Liver (tissue), 9 donors: ENCODE data around the gene TMEM234. TPM values are rescaled to one million over a fixed set of nuclear protein-coding genes. Genes with fewer than 3 reads are reported as not detected.

Experiments
- DNase-seq: peaks from one replicate; pipeline ENCODE4 v3.0.0-alpha.2; 2017; ENCODE audit warnings: low spot score
- H3K27ac ChIP-seq, 2 donors: one replicate each; pipeline ENCODE4 v1.7.0; 2013; ENCODE audit warnings: inconsistent platforms in 2 of 2, low read length in 2 of 2, control low read depth in 1 of 2, low read depth in 1 of 2, mild to moderate bottlenecking in 1 of 2
- H3K27me3 ChIP-seq, 4 donors: one replicate each; pipeline versions ENCODE4 v1.6.1 to v1.7.0; 2013; ENCODE audit warnings: low read length in 3 of 4, inconsistent platforms in 1 of 4, mild to moderate bottlenecking in 1 of 4, moderate library complexity in 1 of 4; ENCODE audit not compliant: control insufficient read depth in 4 of 4, insufficient read depth in 4 of 4
- H3K36me3 ChIP-seq, 4 donors: one replicate each; pipeline versions ENCODE4 v1.6.1 to v1.7.0; 2013; ENCODE audit warnings: low read length in 3 of 4, mild to moderate bottlenecking in 3 of 4, low read depth in 1 of 4, moderate library complexity in 1 of 4; ENCODE audit not compliant: control insufficient read depth in 4 of 4, insufficient read depth in 3 of 4
- H3K4me1 ChIP-seq, 4 donors: one replicate each; pipeline versions ENCODE4 v1.6.1 to v1.7.0; 2013; ENCODE audit warnings: low read length in 3 of 4, mild to moderate bottlenecking in 3 of 4, moderate library complexity in 1 of 4; ENCODE audit not compliant: control insufficient read depth in 4 of 4, insufficient read depth in 4 of 4
- H3K4me3 ChIP-seq, 3 donors: one replicate each; pipeline versions ENCODE4 v1.6.1 to v1.7.0; 2013; ENCODE audit warnings: low read length in 3 of 3, control low read depth in 1 of 3, low read depth in 1 of 3, mild to moderate bottlenecking in 1 of 3
- H3K9ac ChIP-seq, 2 donors: one replicate each; pipeline ENCODE4 v1.7.0; 2013; ENCODE audit warnings: low read length in 2 of 2, mild to moderate bottlenecking in 2 of 2, moderate library complexity in 2 of 2, control low read depth in 1 of 2, low read depth in 1 of 2
- H3K9me3 ChIP-seq, 4 donors: one replicate each; pipeline versions ENCODE4 v1.6.1 to v1.7.0; 2013; ENCODE audit warnings: low read length in 3 of 4; ENCODE audit not compliant: control insufficient read depth in 4 of 4
- CTCF ChIP-seq: fragments of 150-350 bp; IDR thresholded peaks from 2 replicates; pipeline ENCODE4 v1.5.1; 2017; ENCODE audit warnings: improper control_type of control experiment, low read depth, low read length; ENCODE audit not compliant: missing input control
- FOXA1 ChIP-seq: IDR thresholded peaks from 2 replicates; pipeline ENCODE4 v1.6.1; 2016; ENCODE audit warnings: antibody characterized with exemption
- FOXA2 ChIP-seq: IDR thresholded peaks from 2 replicates; pipeline ENCODE4 v1.6.1; 2016; ENCODE audit warnings: antibody characterized with exemption
- GABPA ChIP-seq, 2 donors: IDR thresholded peaks in 1 of 2; conservative IDR thresholded peaks in 1 of 2; 2 replicates each; pipeline ENCODE4 v1.6.1; 2016; ENCODE audit warnings: antibody characterized with exemption in 2 of 2, mild to moderate bottlenecking in 1 of 2, moderate library complexity in 1 of 2
- HNF4A ChIP-seq, 2 donors: conservative IDR thresholded peaks; 2 replicates each; pipeline ENCODE4 v1.6.1; 2016; ENCODE audit warnings: antibody characterized with exemption in 2 of 2, mild to moderate bottlenecking in 2 of 2
- HNF4G ChIP-seq: IDR thresholded peaks from 2 replicates; pipeline ENCODE4 v1.6.1; 2016; ENCODE audit warnings: antibody characterized with exemption
- MAX ChIP-seq: IDR thresholded peaks from 2 replicates; pipeline ENCODE4 v1.6.1; 2016; ENCODE audit warnings: antibody characterized with exemption
- NR2F2 ChIP-seq: IDR thresholded peaks from 2 replicates; pipeline ENCODE4 v1.6.1; 2016; ENCODE audit warnings: antibody characterized with exemption
- RAD21 ChIP-seq, 2 donors: IDR thresholded peaks; 2 replicates each; pipeline ENCODE4 v1.6.1; 2016; ENCODE audit warnings: antibody characterized with exemption in 2 of 2, mild to moderate bottlenecking in 2 of 2
- REST ChIP-seq: IDR thresholded peaks from 2 replicates; pipeline ENCODE4 v1.6.1; 2016; ENCODE audit warnings: antibody characterized with exemption, mild to moderate bottlenecking
- RXRA ChIP-seq, 2 donors: IDR thresholded peaks; 2 replicates each; pipeline ENCODE4 v1.6.1; 2017 to 2018; ENCODE audit warnings: antibody characterized with exemption in 2 of 2, mild to moderate bottlenecking in 1 of 2
- TAF1 ChIP-seq: conservative IDR thresholded peaks from 2 replicates; pipeline ENCODE4 v1.6.1; 2016; ENCODE audit warnings: antibody characterized with exemption, mild to moderate bottlenecking
- ZBTB33 ChIP-seq: IDR thresholded peaks from 2 replicates; pipeline ENCODE4 v1.6.1; 2016; ENCODE audit warnings: antibody characterized with exemption
- WGBS: extraction: QIAGEN DNeasy Blood & Tissue Kit; methylation state at CpG from one replicate; pipeline ENCODE4 v1.1.7; 2013; 5-methylcytosine and 5-hydroxymethylcytosine counted together
- polyA plus RNA-seq, 2 donors: library from polyadenylated mRNA; stranded (reverse) in 1 of 2; unstranded in 1 of 2; fragments of 200-250 nt in 1 of 2; fragments of >200 nt in 1 of 2; fragmentation: Nextera tagmentation in 1 of 2; extraction: Ambion mirVana in 1 of 2; gene quantifications; one replicate each; pipeline versions ENCODE4 v1.2.1 to v1.2.3, GENCODE V29; 2013 to 2015
- total RNA-seq, 2 donors: library from RNA; depleted of rRNA; stranded (reverse); fragments of >200 nt; gene quantifications; one replicate each; pipeline ENCODE4 v1.2.3, GENCODE V29; 2014
- donor health status: healthy.
- donor health status: healthy.
- donor health status: healthy.
- donor health status: healthy.
- donor health status: healthy.

TMEM234 gene
- total and polyA plus RNA-seq, 4 donors = 5.4 to 6.8 (median 6.1) TPM

- 92% methylated on average over 2 of the region's 2 CpGs for WGBS
Observed at GRCh38 chr1:32186077-32186476, 36.1 kb downstream of the TMEM234 start.

GRCh38 chr1:32184650-32185049 lies 37.5 kb downstream of the TMEM234 start:
- Histone ChIP-seq H3K4me1 (peaks cover 8 to 21% (median 12%) of the 10 kb centered on the region in 4 donors), H3K27me3 (no peaks in the 10 kb centered on the region), H3K27ac (no peak overlapping the region), H3K9me3 (no peaks in the 10 kb centered on the region), H3K4me3 (no peak overlapping the region), H3K9ac (no peak overlapping the region), H3K36me3 (peaks cover 8 to 48% (median 41%) of the 10 kb centered on the region in 4 donors)
- DNase-seq = no peak
- TF ChIP-seq NR2F2 = no peak
- TF ChIP-seq REST = no peak
- TF ChIP-seq ZBTB33 = no peak
- TF ChIP-seq RXRA (IDR thresholded peaks at IDR 0.05) = no peak
- TF ChIP-seq GABPA (IDR thresholded peaks at IDR 0.05 in 1 of 2, conservative IDR thresholded peaks at IDR 0.05 in 1 of 2) = no peak
- TF ChIP-seq MAX = no peak
- TF ChIP-seq TAF1 = no peak
- TF ChIP-seq CTCF = no peak
- no peak for TF ChIP-seq HNF4G
- no peak for TF ChIP-seq RAD21 (IDR thresholded peaks at IDR 0.05)
- no peak for TF ChIP-seq FOXA1

More at GRCh38 chr1:32186077-32186476, 36.1 kb downstream of the TMEM234 start:
- Histone ChIP-seq H3K4me1 (peaks cover 4 to 14% (median 7%) of the 10 kb centered on the region in 4 donors), H3K4me3 (no peak overlapping the region), H3K36me3 (peaks cover 17 to 60% (median 53%) of the 10 kb centered on the region in 4 donors), H3K9ac (no peak overlapping the region), H3K27me3 (no peaks in the 10 kb centered on the region), H3K9me3 (no peaks in the 10 kb centered on the region), H3K27ac (no peak overlapping the region)
- no peak for TF ChIP-seq MAX
- TF ChIP-seq HNF4A (conservative IDR thresholded peaks at IDR 0.05) = no peak
- no peak for TF ChIP-seq TAF1
- TF ChIP-seq FOXA1 = no peak
- TF ChIP-seq FOXA2 = no peak
- DNase-seq = no peak
